SK-N-SH treated with all-trans-retinoic acid at 6 μM for 48 hours (cell line): ENCODE measurements around the gene ALS2CL.

ENCODE experiments used
- ATAC-seq: fragments of 200-7000 bp; cut with Tn5 transposase; 3 replicates; pipeline ENCODE4 v1.9.1; 2020; ENCODE audit warnings: mild to moderate bottlenecking, moderate library complexity
- ARNTL ChIP-seq: fragments of 450-650 bp; formaldehyde crosslinking; IDR thresholded peaks from 2 replicates; pipeline ENCODE4 v1.5.0; 2020; ENCODE audit warnings: low read depth, mild to moderate bottlenecking, moderate library complexity, borderline replicate concordance
- BACH2 ChIP-seq: fragments of 250-450 bp; sonication (Bioruptor Pico); IDR thresholded peaks from 2 replicates; pipeline ENCODE4 v1.9.0; 2021; ENCODE audit warnings: mild to moderate bottlenecking, borderline replicate concordance
- CSDC2 ChIP-seq: fragments of 250-450 bp; sonication (Bioruptor Pico); IDR thresholded peaks from 2 replicates; pipeline ENCODE4 v1.5.0; 2020; ENCODE audit warnings: mild to moderate bottlenecking, moderate library complexity
- ESRRG ChIP-seq: fragments of 250-450 bp; sonication (Bioruptor Pico); IDR thresholded peaks from 2 replicates; pipeline ENCODE4 v1.6.1; 2021; ENCODE audit warnings: mild to moderate bottlenecking
- GLIS3 ChIP-seq: fragments of 250-450 bp; sonication (Bioruptor Pico); IDR thresholded peaks from 2 replicates; pipeline ENCODE4 v1.5.0; 2020; ENCODE audit warnings: mild to moderate bottlenecking, moderate library complexity
- OSR1 ChIP-seq: fragments of 250-450 bp; sonication (Bioruptor Pico); IDR thresholded peaks from 2 replicates; pipeline ENCODE4 v1.8.0; 2022; ENCODE audit warnings: moderate library complexity, mild to moderate bottlenecking, inconsistent platforms
- PATZ1 ChIP-seq: fragments of 250-450 bp; sonication (Bioruptor Pico); IDR thresholded peaks from 2 replicates; pipeline ENCODE4 v1.8.0; 2020; ENCODE audit warnings: mild to moderate bottlenecking, moderate library complexity, borderline replicate concordance
- PPARA ChIP-seq: fragments of 250-450 bp; sonication (Bioruptor Pico); IDR thresholded peaks from 2 replicates; pipeline ENCODE4 v1.5.0; 2020; ENCODE audit warnings: mild to moderate bottlenecking, borderline replicate concordance
- RARB ChIP-seq: fragments of 250-450 bp; sonication (Bioruptor Pico); IDR thresholded peaks from 2 replicates; pipeline ENCODE4 v1.8.0; 2021; ENCODE audit warnings: mild to moderate bottlenecking, moderate library complexity
- TCF4 ChIP-seq: fragments of 250-450 bp; sonication (Bioruptor Pico); IDR thresholded peaks from 2 replicates; pipeline ENCODE4 v1.8.0; 2021; ENCODE audit warnings: mild to moderate bottlenecking, moderate library complexity, borderline replicate concordance
- TOX ChIP-seq: fragments of 250-450 bp; sonication (Bioruptor Pico); IDR thresholded peaks from 2 replicates; pipeline ENCODE4 v1.8.0; 2021; ENCODE audit warnings: mild to moderate bottlenecking, moderate library complexity, borderline replicate concordance
- TSHZ2 ChIP-seq: fragments of 250-450 bp; sonication (Bioruptor Pico); IDR thresholded peaks from 2 replicates; pipeline ENCODE4 v1.5.0; 2020; ENCODE audit warnings: mild to moderate bottlenecking, moderate library complexity
- ZC3H10 ChIP-seq: fragments of 250-450 bp; sonication (Bioruptor Pico); IDR thresholded peaks from 2 replicates; pipeline ENCODE4 v1.5.1; 2021; ENCODE audit warnings: mild to moderate bottlenecking, moderate library complexity
- ZFP3 ChIP-seq: fragments of 250-450 bp; sonication (Bioruptor Pico); IDR thresholded peaks from 2 replicates; pipeline ENCODE4 v1.5.0; 2020; ENCODE audit warnings: mild to moderate bottlenecking, moderate library complexity
- ZFP30 ChIP-seq: fragments of 450-650 bp; formaldehyde crosslinking; IDR thresholded peaks from 2 replicates; pipeline ENCODE4 v1.5.0; 2022; ENCODE audit warnings: mild to moderate bottlenecking, moderate library complexity
- ZNF565 ChIP-seq: fragments of 450-650 bp; formaldehyde crosslinking; conservative IDR thresholded peaks from 2 replicates; pipeline ENCODE4 v1.5.0; 2020; ENCODE audit warnings: low read depth, mild to moderate bottlenecking, moderate library complexity
- ZNF70 ChIP-seq: fragments of 450-650 bp; formaldehyde crosslinking; IDR thresholded peaks from 2 replicates; pipeline ENCODE4 v1.5.0; 2020; ENCODE audit warnings: mild to moderate bottlenecking, moderate library complexity
- ZNF8 ChIP-seq: fragments of 450-650 bp; formaldehyde crosslinking; IDR thresholded peaks from 2 replicates; pipeline ENCODE4 v1.5.0; 2020; ENCODE audit warnings: mild to moderate bottlenecking, moderate library complexity
- TF ChIP-seq, protein P1 (sequence below): fragments of 250-450 bp; sonication (Bioruptor Pico); IDR thresholded peaks from 2 replicates; pipeline ENCODE4 v1.8.0; 2021; ENCODE audit warnings: low read depth, mild to moderate bottlenecking, moderate library complexity, borderline replicate concordance
- TF ChIP-seq, protein P2 (sequence below): fragments of 250-450 bp; sonication (Bioruptor Pico); IDR thresholded peaks from 2 replicates; pipeline ENCODE4 v1.5.1; 2021; ENCODE audit warnings: mild to moderate bottlenecking, moderate library complexity

Gene ALS2CL

GRCh38 chr3:46626039-46626438 is 67.4 kb downstream of the ALS2CL start:
- ATAC-seq, result no peak
- TF ChIP-seq TOX (CRISPR knock-in tag), result no peak
- TF ChIP-seq BACH2 (CRISPR knock-in tag), result no peak
- no peak for TF ChIP-seq ZNF70 (CRISPR knock-in tag)
- TF ChIP-seq ZNF8, result no peak
- TF ChIP-seq, protein P1, sequence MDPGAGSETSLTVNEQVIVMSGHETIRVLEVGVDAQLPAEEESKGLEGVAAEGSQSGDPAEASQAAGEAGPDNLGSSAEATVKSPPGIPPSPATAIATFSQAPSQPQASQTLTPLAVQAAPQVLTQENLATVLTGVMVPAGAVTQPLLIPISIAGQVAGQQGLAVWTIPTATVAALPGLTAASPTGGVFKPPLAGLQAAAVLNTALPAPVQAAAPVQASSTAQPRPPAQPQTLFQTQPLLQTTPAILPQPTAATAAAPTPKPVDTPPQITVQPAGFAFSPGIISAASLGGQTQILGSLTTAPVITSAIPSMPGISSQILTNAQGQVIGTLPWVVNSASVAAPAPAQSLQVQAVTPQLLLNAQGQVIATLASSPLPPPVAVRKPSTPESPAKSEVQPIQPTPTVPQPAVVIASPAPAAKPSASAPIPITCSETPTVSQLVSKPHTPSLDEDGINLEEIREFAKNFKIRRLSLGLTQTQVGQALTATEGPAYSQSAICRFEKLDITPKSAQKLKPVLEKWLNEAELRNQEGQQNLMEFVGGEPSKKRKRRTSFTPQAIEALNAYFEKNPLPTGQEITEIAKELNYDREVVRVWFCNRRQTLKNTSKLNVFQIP (CRISPR knock-in tag), result no peak
- no peak for TF ChIP-seq PPARA (CRISPR knock-in tag)
- no peak for TF ChIP-seq TCF4 (CRISPR knock-in tag)
- TF ChIP-seq CSDC2 (CRISPR knock-in tag), result no peak
- no peak for TF ChIP-seq PATZ1
- TF ChIP-seq TSHZ2 (CRISPR knock-in tag), result no peak
- TF ChIP-seq GLIS3, result no peak
- no peak for TF ChIP-seq ZFP30 (CRISPR knock-in tag)
- TF ChIP-seq ZC3H10 (CRISPR knock-in tag), result no peak
- TF ChIP-seq ZNF565 (CRISPR knock-in tag), result no peak
- TF ChIP-seq ZFP3 (CRISPR knock-in tag), result no peak
- no peak for TF ChIP-seq ESRRG (CRISPR knock-in tag)
- TF ChIP-seq, protein P2, sequence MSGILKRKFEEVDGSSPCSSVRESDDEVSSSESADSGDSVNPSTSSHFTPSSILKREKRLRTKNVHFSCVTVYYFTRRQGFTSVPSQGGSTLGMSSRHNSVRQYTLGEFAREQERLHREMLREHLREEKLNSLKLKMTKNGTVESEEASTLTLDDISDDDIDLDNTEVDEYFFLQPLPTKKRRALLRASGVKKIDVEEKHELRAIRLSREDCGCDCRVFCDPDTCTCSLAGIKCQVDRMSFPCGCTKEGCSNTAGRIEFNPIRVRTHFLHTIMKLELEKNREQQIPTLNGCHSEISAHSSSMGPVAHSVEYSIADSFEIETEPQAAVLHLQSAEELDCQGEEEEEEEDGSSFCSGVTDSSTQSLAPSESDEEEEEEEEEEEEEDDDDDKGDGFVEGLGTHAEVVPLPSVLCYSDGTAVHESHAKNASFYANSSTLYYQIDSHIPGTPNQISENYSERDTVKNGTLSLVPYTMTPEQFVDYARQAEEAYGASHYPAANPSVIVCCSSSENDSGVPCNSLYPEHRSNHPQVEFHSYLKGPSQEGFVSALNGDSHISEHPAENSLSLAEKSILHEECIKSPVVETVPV, result no peak

GRCh38 chr3:46624975-46625490 is 68.4 kb downstream of the ALS2CL start:
- TF ChIP-seq PPARA (CRISPR knock-in tag) (no peak), RARB (CRISPR knock-in tag) (no peak), ZNF70 (CRISPR knock-in tag) (no peak), ZNF565 (CRISPR knock-in tag) (no peak), BACH2 (CRISPR knock-in tag) (no peak), ESRRG (CRISPR knock-in tag) (no peak), CSDC2 (CRISPR knock-in tag) (no peak), ZC3H10 (CRISPR knock-in tag) (no peak), GLIS3 (no peak), ARNTL (CRISPR knock-in tag) (no peak), TOX (CRISPR knock-in tag) (no peak), OSR1 (CRISPR knock-in tag) (no peak), TSHZ2 (CRISPR knock-in tag) (no peak), ZNF8 (no peak)
- TF ChIP-seq, protein P1 (CRISPR knock-in tag), result no peak
- ATAC-seq, result no peak
